Endothelial cell of umbilical vein (primary cell): Measurements from ENCODE around the gene CXCL14. TPM values are rescaled to one million over a fixed set of nuclear protein-coding genes. Genes with fewer than 3 reads are reported as not detected.

Experiments used
- BruUV-seq: library from RNA; stranded (reverse); fragments of 400-500 nt; replicated peaks from 2 replicates; lab custom pipeline; 2021; lab: Mats Ljungman, UMichigan
- CTCF ChIA-PET: fragments of 300-600, 350-600 bp; sonication (Branson Sonifier 250); formaldehyde crosslinking; loops from one replicate; lab custom pipeline; 2021; ENCODE audit warnings: antibody characterized with exemption, inconsistent platforms; lab: Charles Lee
- POLR2A ChIA-PET: fragments of 300-600, 350-600 bp; sonication (Branson Sonifier 250); formaldehyde crosslinking; loops from one replicate; lab custom pipeline; 2021; ENCODE audit warnings: antibody characterized with exemption, inconsistent platforms; lab: Charles Lee
- DNase-seq: peaks from one replicate; pipeline ENCODE4 v3.0.0-alpha.2; 2011; ENCODE audit warnings: low read depth, low spot score
- FAIRE-seq: peaks from 2 replicates; lab custom pipeline; 2011; peaks lifted over from hg19 to GRCh38; lab: Jason Lieb, UNC
- H2AFZ ChIP-seq: 2 replicates; pipeline ENCODE4 v1.6.0; 2012; ENCODE audit warnings: low read depth, low read length, control low read depth, inconsistent platforms
- H3K27ac ChIP-seq: 2 replicates; pipeline ENCODE4 v1.5.1; 2011; ENCODE audit warnings: low read depth, mild to moderate bottlenecking, control low read depth, low read length, moderate library complexity; ENCODE audit not compliant: insufficient read depth
- H3K27me3 ChIP-seq, 2 experiments: 2 replicates each; pipeline versions ENCODE4 v1.6.0 to v1.6.1; 2011; ENCODE audit warnings: low read length in 2 of 2, mixed read lengths in 1 of 2; ENCODE audit not compliant: control insufficient read depth in 2 of 2, insufficient read depth in 2 of 2
- H3K36me3 ChIP-seq, 2 experiments: 2 replicates in 1 of 2; 3 replicates in 1 of 2; pipeline ENCODE4 v1.5.1; 2011; ENCODE audit warnings: low read length in 2 of 2, mild to moderate bottlenecking in 1 of 2, moderate library complexity in 1 of 2; ENCODE audit not compliant: control insufficient read depth in 2 of 2, insufficient read depth in 2 of 2; ENCODE audit errors: extremely low read depth in 1 of 2
- H3K4me1 ChIP-seq: 3 replicates; pipeline ENCODE4 v1.5.1; 2011; ENCODE audit warnings: mild to moderate bottlenecking, low read length; ENCODE audit not compliant: control insufficient read depth, insufficient read depth; ENCODE audit errors: extremely low read depth
- H3K4me2 ChIP-seq: 2 replicates; pipeline ENCODE4 v1.6.1; 2011; ENCODE audit warnings: low read length, control low read depth, mixed read lengths; ENCODE audit not compliant: insufficient read depth
- H3K4me3 ChIP-seq, 3 experiments: fragments of 200-600 bp in 1 of 3; sonication (generic), shearing (Covaris generic) in 1 of 3; replicated peaks in 1 of 3; 2 replicates each; pipeline ENCODE4 v1.5.1; 2011 to 2016; ENCODE audit warnings: control low read depth in 3 of 3, low read length in 3 of 3, mild to moderate bottlenecking in 2 of 3, inconsistent platforms in 1 of 3, low read depth in 1 of 3, moderate library complexity in 1 of 3; ENCODE audit not compliant: insufficient read depth in 1 of 3
- H3K79me2 ChIP-seq: 2 replicates; pipeline ENCODE4 v1.6.0; 2012; ENCODE audit warnings: low read length, inconsistent platforms; ENCODE audit not compliant: control insufficient read depth, insufficient read depth
- H3K9ac ChIP-seq: replicated peaks from 2 replicates; pipeline ENCODE3; 2011; ENCODE audit warnings: low read length, control low read depth; ENCODE audit not compliant: insufficient read depth; ENCODE audit errors: extremely low read depth
- H3K9me1 ChIP-seq: replicated peaks from 3 replicates; pipeline ENCODE4 v1.6.0; 2011; ENCODE audit warnings: mild to moderate bottlenecking, low read length; ENCODE audit not compliant: control insufficient read depth, insufficient read depth; ENCODE audit errors: extremely low read depth
- H3K9me3 ChIP-seq: replicated peaks from 2 replicates; pipeline ENCODE4 v1.5.1; 2012; ENCODE audit warnings: low read length, inconsistent platforms; ENCODE audit not compliant: control insufficient read depth, insufficient read depth
- H4K20me1 ChIP-seq: replicated peaks from 2 replicates; pipeline ENCODE3; 2011; ENCODE audit warnings: mild to moderate bottlenecking, low read length; ENCODE audit not compliant: control insufficient read depth, insufficient read depth; ENCODE audit errors: extremely low read depth
- EZH2 ChIP-seq: IDR thresholded peaks from 2 replicates; pipeline ENCODE4 v1.6.1; 2012; ENCODE audit warnings: borderline replicate concordance, low read depth, mild to moderate bottlenecking, moderate library complexity, low read length, inconsistent platforms; ENCODE audit not compliant: severe bottlenecking
- FOS ChIP-seq: IDR thresholded peaks from 2 replicates; pipeline ENCODE4 v1.6.1; 2011; ENCODE audit warnings: mild to moderate bottlenecking, low read length, moderate library complexity, borderline replicate concordance; ENCODE audit not compliant: insufficient read depth
- GATA2 ChIP-seq: IDR thresholded peaks from 2 replicates; pipeline ENCODE4 v1.7.0; 2011; ENCODE audit warnings: low read depth, mild to moderate bottlenecking, moderate library complexity, mixed read lengths, low read length; ENCODE audit not compliant: insufficient read length, insufficient read depth
- JUN ChIP-seq: IDR thresholded peaks from 2 replicates; pipeline ENCODE4 v1.6.1; 2011; ENCODE audit warnings: borderline replicate concordance, low read depth; ENCODE audit not compliant: insufficient read length, insufficient read depth
- MAX ChIP-seq: IDR thresholded peaks from 2 replicates; pipeline ENCODE4 v1.6.1; 2011; ENCODE audit not compliant: insufficient read depth, insufficient read length
- MYC ChIP-seq: IDR thresholded peaks from one replicate; pipeline ENCODE4 v1.6.1; 2011; ENCODE audit warnings: mild to moderate bottlenecking, low read depth, low read length
- POLR2A ChIP-seq: IDR thresholded peaks from 2 replicates; pipeline ENCODE4 v1.6.1; 2012; ENCODE audit warnings: low read depth, mild to moderate bottlenecking, control low read depth, low read length
- POLR2AphosphoS5 ChIP-seq: IDR thresholded peaks from 2 replicates; pipeline ENCODE4 v1.6.1; 2012; ENCODE audit warnings: low read depth, mild to moderate bottlenecking, control low read depth, low read length, moderate library complexity; ENCODE audit not compliant: insufficient read depth
- dilution Hi-C: fragments of 300-500 bp; cut with MboI; formaldehyde crosslinking; loops from one replicate; pipeline ENCODE4 v1.15.0; 2019; ENCODE audit warnings: low sequenced_read_pairs; ENCODE audit not compliant: extremely low pct_ligation_motif_present
- intact Hi-C: fragments of 100-400 bp; cut with micrococcal nuclease; formaldehyde crosslinking; loops from one replicate; pipeline ENCODE4 v1.10.0; 2022
- polyA plus RNA-seq, 4 experiments: library from polyadenylated mRNA; depleted of rRNA in 3 of 4; stranded (reverse) in 3 of 4; unstranded in 1 of 4; fragments of >200 nt; gene quantifications; 2 replicates each; pipeline versions ENCODE4 v1.2.1 to v1.2.3, GENCODE V29; 2011 to 2012; ENCODE audit warnings: missing spikeins in 1 of 4
- total RNA-seq: library from RNA; stranded (reverse); gene quantifications from 2 replicates; pipeline ENCODE4 v1.2.3, GENCODE V29; 2021
- TF ChIP-seq, protein P1 (sequence below), 2 donors: IDR thresholded peaks; 1 replicate in 1 of 2; 2 replicates in 1 of 2; pipeline ENCODE4 v1.5.1; 2011; ENCODE audit warnings: low read length in 2 of 2, mild to moderate bottlenecking in 2 of 2, moderate library complexity in 2 of 2, control low read depth in 1 of 2, inconsistent platforms in 1 of 2, low read depth in 1 of 2; ENCODE audit not compliant: insufficient read depth in 1 of 2; ENCODE audit errors: extremely low read depth in 1 of 2

The CXCL14 gene
- total and polyA plus RNA-seq, 2 donors (not counting 3 experiments of a cell fraction or from before 2014, with no cell fraction given): not detected

DNA sequence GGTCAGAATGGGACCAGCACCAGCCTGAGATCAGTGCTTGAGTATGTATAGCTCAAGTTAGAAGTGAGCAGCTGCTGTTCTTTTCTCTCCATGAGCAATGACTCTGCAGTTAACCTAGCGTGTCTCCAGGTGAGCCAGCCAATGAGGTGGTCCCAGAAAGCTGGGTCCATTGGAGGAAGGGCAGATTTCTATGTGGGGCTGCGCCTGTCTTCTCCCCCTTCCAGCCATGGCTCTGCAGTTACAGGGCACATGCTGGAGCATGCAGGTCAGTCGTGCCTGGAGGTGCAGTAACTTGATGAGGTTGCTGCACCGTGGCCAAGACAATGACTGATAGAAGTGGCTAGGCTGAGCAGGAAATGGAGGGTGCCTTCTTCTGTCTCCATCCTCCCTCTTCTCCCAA lies 29.6 kb upstream of the CXCL14 start:
- H3K79me2 ChIP-seq: no peaks in the 10 kb centered on the region
- peaks cover 0 to 3% of the 10 kb centered on the region in 2 experiments for H3K27me3 ChIP-seq
- H4K20me1 ChIP-seq: no peaks in the 10 kb centered on the region
- FAIRE-seq: no peak
- POLR2A ChIA-PET: no interaction called here
- H2AFZ ChIP-seq: no peak overlapping the region
- no peak overlapping the region for H3K27ac ChIP-seq
- BruUV-seq: no TSS peak
- H3K4me1 ChIP-seq: no peaks in the 10 kb centered on the region
- CTCF ChIA-PET: interaction anchor here (1.1 kb wide), 1 partner anchor 13 kb away, joined by 3 read pairs; no protein-coding TSS in a partner anchor
- no peak for DNase-seq
- H3K9me1 ChIP-seq: no peaks in the 10 kb centered on the region
- intact Hi-C loops: no loop called here
- no peaks in the 10 kb centered on the region for H3K36me3 ChIP-seq
- TF ChIP-seq GATA2 (no peak), JUN (no peak), MAX (no peak), MYC (no peak), POLR2AphosphoS5 (no peak), FOS (no peak), POLR2A (no peak), EZH2 (no peak)
- TF ChIP-seq, protein P1, sequence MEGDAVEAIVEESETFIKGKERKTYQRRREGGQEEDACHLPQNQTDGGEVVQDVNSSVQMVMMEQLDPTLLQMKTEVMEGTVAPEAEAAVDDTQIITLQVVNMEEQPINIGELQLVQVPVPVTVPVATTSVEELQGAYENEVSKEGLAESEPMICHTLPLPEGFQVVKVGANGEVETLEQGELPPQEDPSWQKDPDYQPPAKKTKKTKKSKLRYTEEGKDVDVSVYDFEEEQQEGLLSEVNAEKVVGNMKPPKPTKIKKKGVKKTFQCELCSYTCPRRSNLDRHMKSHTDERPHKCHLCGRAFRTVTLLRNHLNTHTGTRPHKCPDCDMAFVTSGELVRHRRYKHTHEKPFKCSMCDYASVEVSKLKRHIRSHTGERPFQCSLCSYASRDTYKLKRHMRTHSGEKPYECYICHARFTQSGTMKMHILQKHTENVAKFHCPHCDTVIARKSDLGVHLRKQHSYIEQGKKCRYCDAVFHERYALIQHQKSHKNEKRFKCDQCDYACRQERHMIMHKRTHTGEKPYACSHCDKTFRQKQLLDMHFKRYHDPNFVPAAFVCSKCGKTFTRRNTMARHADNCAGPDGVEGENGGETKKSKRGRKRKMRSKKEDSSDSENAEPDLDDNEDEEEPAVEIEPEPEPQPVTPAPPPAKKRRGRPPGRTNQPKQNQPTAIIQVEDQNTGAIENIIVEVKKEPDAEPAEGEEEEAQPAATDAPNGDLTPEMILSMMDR (IDR thresholded peaks at IDR 0.05; ENCODE audit: extremely low read depth in 1 of 2, insufficient read depth in 1 of 2, low read depth in 1 of 2, low read length in 2 of 2): no peak
- no peak overlapping the region for H3K9ac ChIP-seq
- H3K4me3 ChIP-seq: no peak overlapping the region
- no peak overlapping the region for H3K4me2 ChIP-seq
- H3K9me3 ChIP-seq: no peaks in the 10 kb centered on the region
- dilution Hi-C loops: no loop called here
